ENCODE data around the gene TBC1D24.

The TBC1D24 gene

GRCh38 chr16:2512735-2513404 is 37.9 kb downstream of the TBC1D24 start:
- DNase-seq (ENCODE audit: extremely low read depth, low read depth), result no peak
- TF ChIP-seq CTCF (IDR thresholded peaks at IDR 0.05; ENCODE audit: low read depth, low read length), result no peak; the same call in 1 of the 2 replicates

- peak; percentile 59 for DNase-seq (ENCODE audit: extremely low read depth, low read depth)
These were observed 38.7 kb downstream of the TBC1D24 start, which contains the start of gene ATP6V0C for GRCh38 chr16:2513405-2514332. Gene ATP6V0C, plus strand, starts transcription at chr16:2513952. Its CDS starts 152 bp downstream, at chr16:2514104.

GRCh38 chr16:2514333-2515179 is 39.6 kb downstream of the TBC1D24 start:
- no peak for DNase-seq (ENCODE audit: extremely low read depth, low read depth)
- TF ChIP-seq CTCF (IDR thresholded peaks at IDR 0.05; ENCODE audit: low read depth, low read length), result no peak

More at GRCh38 chr16:2513405-2514332, 38.7 kb downstream of the TBC1D24 start, which contains the start of gene ATP6V0C:
- TF ChIP-seq CTCF (IDR thresholded peaks at IDR 0.05; ENCODE audit: low read depth, low read length), result no peak

- TF ChIP-seq CTCF (IDR thresholded peaks at IDR 0.05; ENCODE audit: low read depth, low read length), result no peak
- no peak for DNase-seq (ENCODE audit: extremely low read depth, low read depth)
These were observed 40.4 kb downstream of the TBC1D24 start for GRCh38 chr16:2515180-2515851.

GRCh38 chr16:2516391-2517240 is 41.7 kb downstream of the TBC1D24 start:
- no peak for DNase-seq (ENCODE audit: extremely low read depth, low read depth)
- TF ChIP-seq CTCF (IDR thresholded peaks at IDR 0.05; ENCODE audit: low read depth, low read length), result no peak
